Activated T-cell treated with anti-CD3 and anti-CD28 coated beads for 48 hours (primary cell): ENCODE results near the gene C2orf80.
"Not testable (repeated sequence)": the region's sequence is repeated elsewhere in the genome, so short reads cannot be mapped to it uniquely, and the experiment has no call there.

Source experiments
- DNase-seq: peaks from one replicate; pipeline ENCODE4 v3.0.0-alpha.2; 2020; ENCODE audit warnings: low read depth

C2orf80 gene

DNA sequence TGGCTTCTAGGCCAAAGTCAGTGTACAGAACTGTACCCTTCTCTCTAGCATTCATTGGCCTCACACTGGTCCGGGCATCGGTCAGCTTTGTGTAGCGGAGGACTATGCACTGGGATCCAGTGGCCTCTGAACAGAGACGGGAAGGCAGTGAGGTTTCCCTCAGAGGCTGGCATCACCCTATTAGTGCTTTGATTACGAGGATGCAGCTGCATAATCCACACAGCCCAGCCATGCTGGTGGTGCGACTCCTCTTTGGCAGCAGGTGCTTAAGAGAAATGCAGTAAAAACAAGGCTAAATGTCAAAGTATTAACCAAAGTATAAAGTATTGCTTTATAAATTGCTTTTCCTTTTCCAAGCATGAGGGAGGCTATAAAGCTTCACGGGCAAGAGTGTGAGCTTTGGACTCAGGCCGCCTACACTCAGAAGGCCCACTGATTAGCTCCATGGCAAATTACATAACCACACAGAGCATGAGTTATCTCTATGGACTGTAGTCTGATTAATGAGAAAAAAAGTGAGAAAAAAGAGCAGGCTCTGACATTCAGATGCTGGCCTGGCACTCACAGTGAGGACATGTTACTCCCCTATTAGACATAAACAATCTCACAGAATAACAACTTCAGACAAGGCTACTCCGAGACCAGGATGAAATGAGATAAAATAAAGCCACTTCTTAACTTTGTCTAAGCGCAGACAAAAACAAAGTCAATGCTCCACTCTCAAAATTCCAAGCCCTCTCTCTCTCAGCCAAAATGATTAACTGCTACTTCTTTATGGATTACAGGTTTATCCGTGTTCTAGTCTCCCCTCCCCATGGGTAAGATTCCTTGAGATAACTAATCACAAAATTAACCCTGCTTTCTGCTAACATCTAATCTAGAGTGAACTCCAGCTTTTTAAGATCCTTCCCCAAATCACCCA, 53.8 kb downstream of the C2orf80 start:
- DNase-seq: no peak

- DNase-seq: no peak
Observed at GRCh38 chr2:208134928-208135586, 54.8 kb downstream of the C2orf80 start.

GRCh38 chr2:208130712-208131110, 59.1 kb downstream of the C2orf80 start:
- no peak for DNase-seq

DNA sequence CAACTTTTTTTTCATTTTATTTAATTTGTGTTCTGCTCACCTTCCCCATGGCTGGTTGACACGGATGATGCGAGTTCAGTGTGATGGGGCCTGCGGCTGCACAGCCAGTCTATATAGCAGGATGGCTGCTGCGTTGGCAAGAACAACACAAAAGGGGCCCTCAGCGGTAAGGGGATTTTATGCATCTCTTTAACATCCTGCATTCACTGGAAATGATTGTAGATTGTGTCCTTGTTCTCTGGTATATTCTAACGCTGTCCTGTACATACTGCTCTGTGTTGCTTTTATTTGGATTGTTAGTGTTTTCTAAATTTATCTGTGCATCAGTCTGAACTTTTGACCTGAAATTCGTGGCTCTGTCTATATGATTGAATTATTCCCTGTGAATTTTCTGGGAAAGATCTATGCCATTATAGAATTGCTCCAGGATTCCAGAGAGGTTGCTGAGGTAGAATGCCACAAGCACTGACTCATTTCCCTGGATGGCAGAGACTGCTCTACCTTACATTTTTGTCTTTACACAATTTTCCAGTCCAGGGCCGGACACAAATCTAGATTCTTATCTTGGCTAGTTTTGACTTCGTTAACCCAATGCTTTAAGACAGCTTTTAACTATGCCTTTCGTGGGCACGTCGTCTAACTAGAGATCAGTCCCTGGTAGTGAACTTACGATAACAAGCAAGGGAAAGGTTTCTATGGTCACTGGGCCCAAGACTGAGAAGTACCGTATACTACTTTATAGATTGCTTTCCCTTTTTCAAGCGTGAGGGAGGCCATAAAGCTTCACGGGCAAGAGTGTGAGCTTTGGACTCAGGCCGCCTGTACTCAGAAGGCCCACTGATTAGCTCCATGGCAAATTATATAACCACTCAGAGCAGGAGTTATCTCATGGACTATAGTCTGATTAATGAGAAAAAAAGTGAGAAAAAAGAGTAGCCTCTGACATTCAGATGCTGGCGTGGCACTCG, 59.8 kb downstream of the C2orf80 start, which contains the start of gene CRYGC:
Gene CRYGC (minus strand): TSS at position 85 of the 968 bp plus-strand sequence. CDS start 36 bp downstream, at position 49.
- no peak for DNase-seq

GRCh38 chr2:208128136-208128535, 61.7 kb downstream of the C2orf80 start:
- no peak for DNase-seq

- DNase-seq: no peak
Observed at GRCh38 chr2:208127090-208127489, 62.7 kb downstream of the C2orf80 start.

DNA sequence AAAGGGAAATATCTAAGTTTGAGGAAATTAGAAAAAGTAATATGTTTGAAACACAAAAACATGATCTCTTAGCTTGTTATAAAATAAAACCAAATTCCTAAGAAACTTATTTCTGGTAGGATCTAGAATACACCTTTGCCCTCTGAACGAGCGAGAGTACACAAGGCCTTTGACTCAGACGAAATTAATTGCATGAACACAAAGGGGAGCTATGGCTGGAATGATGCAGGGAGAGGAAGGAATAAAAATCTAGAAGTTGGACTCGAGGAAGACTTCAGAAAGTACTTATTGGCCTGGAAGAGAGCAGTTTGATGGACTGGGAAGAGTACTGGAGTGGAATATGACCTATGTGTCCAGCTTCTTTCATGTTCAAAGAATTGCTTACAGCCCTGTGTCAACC, 64.6 kb downstream of the C2orf80 start:
- DNase-seq: no peak

GRCh38 chr2:208124013-208124715, 65.7 kb downstream of the C2orf80 start, which contains the start of gene CRYGD:
Gene CRYGD (minus strand): TSS chr2:208124524. CDS start chr2:208124473, 51 bp downstream.
- not testable (repeated sequence) for DNase-seq

DNA sequence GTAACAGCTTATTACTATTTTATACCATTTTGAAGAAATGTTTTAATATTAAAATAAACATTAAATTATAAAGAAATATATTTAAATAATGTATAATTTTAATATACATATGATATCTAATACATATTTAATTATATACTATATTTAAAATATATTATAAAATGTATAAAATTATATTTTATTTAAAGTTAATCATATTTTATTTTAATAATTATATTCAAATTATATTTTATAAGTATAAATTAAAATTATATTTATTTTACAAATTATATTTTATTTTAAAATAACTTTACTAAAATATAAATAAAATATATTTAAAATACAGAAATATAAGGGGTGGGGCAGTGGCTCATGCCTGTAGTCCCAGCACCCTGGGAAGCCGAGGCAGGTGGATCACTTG, 67.6 kb downstream of the C2orf80 start:
- no peak for DNase-seq

GRCh38 chr2:208118918-208119317, 70.9 kb downstream of the C2orf80 start:
- no peak for DNase-seq

- not testable (repeated sequence) for DNase-seq
Observed at GRCh38 chr2:208117390-208117789, 72.4 kb downstream of the C2orf80 start.
